KMS-11 (cell line): ENCODE measurements around the gene CDK19.

Experiments used
- H2AFZ ChIP-seq: fragments of 200-600 bp; sonication (generic); 2 replicates; pipeline ENCODE4 v1.6.1; 2016; ENCODE audit warnings: antibody characterized with exemption, mixed run types, low read depth
- H3K27ac ChIP-seq: fragments of 200-600 bp; sonication (generic); 2 replicates; pipeline ENCODE4 v1.6.1; 2016; ENCODE audit warnings: mild to moderate bottlenecking, mixed run types
- H3K27me3 ChIP-seq: fragments of 200-600 bp; sonication (generic); 2 replicates; pipeline ENCODE4 v1.6.1; 2017; ENCODE audit warnings: mild to moderate bottlenecking, low read depth, mixed run types, moderate library complexity; ENCODE audit not compliant: insufficient read depth
- H3K36me3 ChIP-seq: fragments of 200-600 bp; sonication (generic); 2 replicates; pipeline ENCODE4 v1.6.1; 2017; ENCODE audit warnings: mild to moderate bottlenecking, mixed run types; ENCODE audit not compliant: insufficient read depth
- H3K4me1 ChIP-seq: fragments of 200-600 bp; sonication (generic); 2 replicates; pipeline ENCODE4 v1.6.1; 2016; ENCODE audit warnings: mild to moderate bottlenecking, low read depth, mixed run types; ENCODE audit not compliant: poor library complexity, severe bottlenecking
- H3K4me2 ChIP-seq: fragments of 200-600 bp; sonication (generic); 2 replicates; pipeline ENCODE4 v1.7.0; 2016; ENCODE audit warnings: mild to moderate bottlenecking, mixed run types
- H3K4me3 ChIP-seq: fragments of 200-600 bp; sonication (generic); IDR thresholded peaks from 2 replicates; pipeline ENCODE4 v1.6.1; 2017; ENCODE audit warnings: low read depth, low read length, mixed read lengths; ENCODE audit not compliant: insufficient read depth
- H3K79me2 ChIP-seq: fragments of 200-600 bp; sonication (generic); 2 replicates; pipeline ENCODE4 v1.6.1; 2016; ENCODE audit warnings: low read depth, mixed run types; ENCODE audit not compliant: insufficient read depth
- H3K9ac ChIP-seq: fragments of 200-600 bp; sonication (generic); 2 replicates; pipeline ENCODE4 v1.6.1; 2016; ENCODE audit warnings: mild to moderate bottlenecking, mixed run types
- H4K20me1 ChIP-seq: fragments of 200-600 bp; sonication (generic); 2 replicates; pipeline ENCODE4 v1.6.1; 2016; ENCODE audit warnings: mild to moderate bottlenecking, mixed run types; ENCODE audit not compliant: insufficient read depth
- TF ChIP-seq, protein P1 (sequence below): fragments of 200-600 bp; sonication (generic); conservative IDR thresholded peaks from 2 replicates; pipeline ENCODE4 v1.6.1; 2017; ENCODE audit warnings: low read depth, mild to moderate bottlenecking, antibody characterized with exemption, low read length, moderate library complexity, mixed read lengths

Gene CDK19

GRCh38 chr6:110672122-110672521 is 143.1 kb downstream of the CDK19 start:
- Histone ChIP-seq H3K4me2 (no peak overlapping the region), H3K27me3 (no peaks in the 10 kb centered on the region), H3K4me1 (no peaks in the 10 kb centered on the region), H3K79me2 (no peaks in the 10 kb centered on the region), H4K20me1 (no peaks in the 10 kb centered on the region), H3K36me3 (no peaks in the 10 kb centered on the region), H3K9ac (no peak overlapping the region), H3K4me3 (no peak overlapping the region), H2AFZ (no peak overlapping the region), H3K27ac (no peak overlapping the region)
- TF ChIP-seq, protein P1, sequence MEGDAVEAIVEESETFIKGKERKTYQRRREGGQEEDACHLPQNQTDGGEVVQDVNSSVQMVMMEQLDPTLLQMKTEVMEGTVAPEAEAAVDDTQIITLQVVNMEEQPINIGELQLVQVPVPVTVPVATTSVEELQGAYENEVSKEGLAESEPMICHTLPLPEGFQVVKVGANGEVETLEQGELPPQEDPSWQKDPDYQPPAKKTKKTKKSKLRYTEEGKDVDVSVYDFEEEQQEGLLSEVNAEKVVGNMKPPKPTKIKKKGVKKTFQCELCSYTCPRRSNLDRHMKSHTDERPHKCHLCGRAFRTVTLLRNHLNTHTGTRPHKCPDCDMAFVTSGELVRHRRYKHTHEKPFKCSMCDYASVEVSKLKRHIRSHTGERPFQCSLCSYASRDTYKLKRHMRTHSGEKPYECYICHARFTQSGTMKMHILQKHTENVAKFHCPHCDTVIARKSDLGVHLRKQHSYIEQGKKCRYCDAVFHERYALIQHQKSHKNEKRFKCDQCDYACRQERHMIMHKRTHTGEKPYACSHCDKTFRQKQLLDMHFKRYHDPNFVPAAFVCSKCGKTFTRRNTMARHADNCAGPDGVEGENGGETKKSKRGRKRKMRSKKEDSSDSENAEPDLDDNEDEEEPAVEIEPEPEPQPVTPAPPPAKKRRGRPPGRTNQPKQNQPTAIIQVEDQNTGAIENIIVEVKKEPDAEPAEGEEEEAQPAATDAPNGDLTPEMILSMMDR = no peak

DNA sequence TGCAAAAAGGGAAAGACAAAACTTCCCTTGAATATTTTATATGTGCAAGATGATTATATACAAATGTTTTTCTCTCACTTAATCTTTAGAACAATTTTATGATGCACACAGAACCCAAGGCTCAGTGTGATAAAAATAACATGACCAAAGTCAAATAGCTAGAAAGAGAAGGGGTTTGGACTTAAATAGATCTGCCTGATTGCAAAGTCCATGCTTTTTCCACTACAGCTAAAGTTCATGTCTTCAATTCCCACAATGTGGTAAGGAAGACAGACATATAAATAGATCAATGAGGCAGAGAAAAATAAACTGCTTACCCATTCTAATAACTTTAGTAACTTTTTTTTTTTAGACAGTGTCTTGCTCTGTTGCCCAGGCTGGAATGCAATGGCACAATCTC is 143.8 kb downstream of the CDK19 start:
- Histone ChIP-seq H3K4me3 (no peak overlapping the region), H3K9ac (no peak overlapping the region), H3K79me2 (no peaks in the 10 kb centered on the region), H4K20me1 (no peaks in the 10 kb centered on the region), H3K27me3 (no peaks in the 10 kb centered on the region), H3K27ac (no peak overlapping the region), H2AFZ (no peak overlapping the region), H3K4me1 (no peaks in the 10 kb centered on the region), H3K4me2 (no peak overlapping the region), H3K36me3 (no peaks in the 10 kb centered on the region)
- TF ChIP-seq, protein P1 = no peak

- Histone ChIP-seq H3K36me3 (no peaks in the 10 kb centered on the region), H3K4me3 (no peak overlapping the region), H3K4me1 (no peaks in the 10 kb centered on the region), H3K27ac (no peak overlapping the region), H3K4me2 (no peak overlapping the region), H3K27me3 (no peaks in the 10 kb centered on the region), H4K20me1 (no peaks in the 10 kb centered on the region), H3K9ac (no peak overlapping the region), H2AFZ (no peak overlapping the region), H3K79me2 (no peaks in the 10 kb centered on the region)
- TF ChIP-seq, protein P1 = no peak
Observed at GRCh38 chr6:110665600-110665999, 149.7 kb downstream of the CDK19 start.

DNA sequence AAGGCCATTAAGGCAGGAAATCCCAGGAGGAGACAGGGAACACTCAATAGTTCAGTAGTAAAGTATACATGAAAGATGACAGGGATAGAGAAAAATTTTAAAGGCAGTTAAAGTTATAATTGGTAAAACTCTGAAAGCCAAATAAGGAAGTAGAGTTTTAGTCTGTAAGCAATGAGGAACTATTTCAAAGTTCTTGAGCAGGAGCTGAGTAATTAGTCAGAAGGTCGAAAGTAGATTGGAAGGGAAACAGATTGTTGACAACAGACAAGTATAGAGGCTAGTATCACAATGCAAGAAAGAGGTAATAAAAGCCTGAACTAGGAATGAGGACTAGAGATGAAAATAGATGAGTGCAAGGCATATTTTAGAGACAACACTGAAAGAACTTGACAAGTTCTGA is 150.3 kb downstream of the CDK19 start:
- Histone ChIP-seq H2AFZ (no peak overlapping the region), H3K4me3 (no peak overlapping the region), H3K27me3 (no peaks in the 10 kb centered on the region), H3K4me1 (no peaks in the 10 kb centered on the region), H3K79me2 (no peaks in the 10 kb centered on the region), H3K36me3 (no peaks in the 10 kb centered on the region), H3K27ac (no peak overlapping the region), H3K4me2 (no peak overlapping the region), H4K20me1 (no peaks in the 10 kb centered on the region), H3K9ac (no peak overlapping the region)
- TF ChIP-seq, protein P1 = no peak
